Stimulated activated naive CD8-positive, alpha-beta T cell treated with anti-CD3 and anti-CD28 coated beads, Interleukin-15, amount 100 ng/mL, for 72 hours (primary cell): ENCODE data around the gene ABCC8.

Experiments
- ATAC-seq: fragments of 150-1000 bp; cut with Tn5 transposase; 2 replicates; pipeline ENCODE4 v1.10.0; 2021; ENCODE audit warnings: mild to moderate bottlenecking, moderate library complexity
- DNase-seq, 2 donors: peaks; one replicate each; pipeline ENCODE4 v3.0.0; 2021 to 2022
- H3K27ac Mint-ChIP-seq, 2 donors: one replicate each; pipeline ENCODE4 v1.8.0; 2022; ENCODE audit warnings: mild to moderate bottlenecking in 2 of 2, mixed read lengths in 2 of 2, moderate library complexity in 2 of 2
- H3K27me3 Mint-ChIP-seq: one replicate; pipeline ENCODE4 v1.8.0; 2022; ENCODE audit warnings: mixed read lengths
- H3K4me1 Mint-ChIP-seq: one replicate; pipeline ENCODE4 v1.8.0; 2022; ENCODE audit warnings: mild to moderate bottlenecking, mixed read lengths
- H3K4me3 Mint-ChIP-seq, 2 donors: one replicate each; pipeline ENCODE4 v1.8.0; 2022; ENCODE audit warnings: mild to moderate bottlenecking in 2 of 2, mixed read lengths in 2 of 2, moderate library complexity in 1 of 2
- H3K9me3 Mint-ChIP-seq, 2 donors: one replicate each; pipeline ENCODE4 v1.8.0; 2022; ENCODE audit warnings: mixed read lengths in 2 of 2

ABCC8 gene

GRCh38 chr11:17510507-17511206 is 34.0 kb upstream of the ABCC8 start:
- peaks cover 33% of the 10 kb centered on the region for H3K27me3 Mint-ChIP-seq
- DNase-seq, result no peak
- ATAC-seq, result no peak
- no peaks in the 10 kb centered on the region for H3K4me1 Mint-ChIP-seq
- no peaks in the 10 kb centered on the region for H3K9me3 Mint-ChIP-seq
- peak overlapping the region in 1 of 2 donors; percentile 35 for H3K27ac Mint-ChIP-seq
- H3K4me3 Mint-ChIP-seq, result no peak overlapping the region

GRCh38 chr11:17508791-17509190 is 32.1 kb upstream of the ABCC8 start:
- Mint-ChIP-seq H3K27ac (no peak overlapping the region), H3K4me1 (no peaks in the 10 kb centered on the region), H3K4me3 (no peak overlapping the region), H3K9me3 (no peaks in the 10 kb centered on the region), H3K27me3 (peaks cover 39% of the 10 kb centered on the region)
- DNase-seq, result no peak
- no peak for ATAC-seq

- Mint-ChIP-seq H3K27me3 (peaks cover 36% of the 10 kb centered on the region), H3K9me3 (no peaks in the 10 kb centered on the region), H3K4me3 (no peak overlapping the region), H3K4me1 (no peaks in the 10 kb centered on the region), H3K27ac (no peak overlapping the region)
- DNase-seq (no peak), ATAC-seq (no peak)
These were observed 31.7 kb upstream of the ABCC8 start for GRCh38 chr11:17508306-17508705.

DNA sequence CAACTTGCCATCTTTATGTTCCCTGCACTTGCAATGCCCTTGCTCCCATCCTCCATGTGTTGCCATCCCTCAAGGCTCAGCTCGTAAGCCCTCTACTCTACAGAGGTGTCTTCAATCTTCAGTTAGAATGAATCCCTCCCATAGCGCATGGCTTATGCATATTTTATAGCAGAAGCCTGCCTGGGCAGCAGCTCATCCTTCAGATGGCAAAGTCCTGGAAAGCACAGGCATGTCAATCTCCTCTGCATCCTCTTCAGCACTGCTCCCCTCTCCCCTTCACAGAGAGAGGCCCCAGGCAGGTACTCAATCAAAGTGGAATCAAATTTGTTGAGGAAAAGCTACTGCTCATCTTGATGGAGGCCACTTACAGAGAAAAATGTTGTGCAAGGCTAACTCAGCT is 31.1 kb upstream of the ABCC8 start:
- H3K27ac Mint-ChIP-seq, result no peak overlapping the region
- peaks cover 30% of the 10 kb centered on the region for H3K27me3 Mint-ChIP-seq
- H3K9me3 Mint-ChIP-seq, result no peaks in the 10 kb centered on the region
- no peak overlapping the region for H3K4me3 Mint-ChIP-seq
- H3K4me1 Mint-ChIP-seq, result no peaks in the 10 kb centered on the region
- no peak for DNase-seq
- ATAC-seq, result no peak

DNA sequence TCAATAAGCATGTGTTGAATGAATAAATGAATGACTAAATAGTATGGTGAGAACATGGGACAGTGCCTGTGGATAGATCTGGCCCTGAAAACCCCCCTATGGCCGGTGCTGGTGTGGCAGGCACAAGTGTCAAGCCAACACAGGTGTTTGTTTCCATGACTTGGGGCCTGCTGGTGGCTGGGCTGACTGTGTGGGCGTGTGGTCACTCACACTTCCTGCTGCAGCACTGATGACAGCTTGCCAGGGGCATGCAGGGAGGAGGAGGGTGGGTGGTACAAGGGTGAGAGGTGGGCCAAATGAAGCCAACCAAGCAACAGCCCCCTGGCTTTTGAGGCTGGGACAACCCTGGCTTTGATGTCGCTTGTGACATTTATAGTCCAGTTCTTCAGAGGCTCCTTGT is 30.3 kb upstream of the ABCC8 start:
- Mint-ChIP-seq H3K27me3 (peaks cover 26% of the 10 kb centered on the region), H3K27ac (no peak overlapping the region), H3K9me3 (no peaks in the 10 kb centered on the region), H3K4me1 (no peaks in the 10 kb centered on the region), H3K4me3 (no peak overlapping the region)
- DNase-seq, result no peak
- peak; percentile 22 for ATAC-seq

GRCh38 chr11:17506314-17506713 is 29.7 kb upstream of the ABCC8 start:
- peaks cover 26% of the 10 kb centered on the region for H3K27me3 Mint-ChIP-seq
- H3K4me3 Mint-ChIP-seq, result no peak overlapping the region
- DNase-seq (no peak), ATAC-seq (no peak)
- H3K4me1 Mint-ChIP-seq, result no peaks in the 10 kb centered on the region
- no peaks in the 10 kb centered on the region for H3K9me3 Mint-ChIP-seq
- no peak overlapping the region for H3K27ac Mint-ChIP-seq

GRCh38 chr11:17505146-17505545 is 28.5 kb upstream of the ABCC8 start:
- DNase-seq (no peak), ATAC-seq (no peak)
- Mint-ChIP-seq H3K4me3 (no peak overlapping the region), H3K4me1 (no peaks in the 10 kb centered on the region), H3K27ac (peak overlapping the region in 1 of 2 donors; percentile 82), H3K9me3 (no peaks in the 10 kb centered on the region), H3K27me3 (peaks cover 19% of the 10 kb centered on the region)

- H3K4me3 Mint-ChIP-seq, result no peak overlapping the region
- peak; percentile 76 to 79 for DNase-seq
- H3K27me3 Mint-ChIP-seq, result peaks cover 18% of the 10 kb centered on the region
- no peaks in the 10 kb centered on the region for H3K4me1 Mint-ChIP-seq
- H3K27ac Mint-ChIP-seq, result peak overlapping the region in 1 of 2 donors; percentile 82
- no peaks in the 10 kb centered on the region for H3K9me3 Mint-ChIP-seq
- ATAC-seq, result peak; percentile 74
These were observed 27.9 kb upstream of the ABCC8 start for GRCh38 chr11:17504330-17505107.

DNA sequence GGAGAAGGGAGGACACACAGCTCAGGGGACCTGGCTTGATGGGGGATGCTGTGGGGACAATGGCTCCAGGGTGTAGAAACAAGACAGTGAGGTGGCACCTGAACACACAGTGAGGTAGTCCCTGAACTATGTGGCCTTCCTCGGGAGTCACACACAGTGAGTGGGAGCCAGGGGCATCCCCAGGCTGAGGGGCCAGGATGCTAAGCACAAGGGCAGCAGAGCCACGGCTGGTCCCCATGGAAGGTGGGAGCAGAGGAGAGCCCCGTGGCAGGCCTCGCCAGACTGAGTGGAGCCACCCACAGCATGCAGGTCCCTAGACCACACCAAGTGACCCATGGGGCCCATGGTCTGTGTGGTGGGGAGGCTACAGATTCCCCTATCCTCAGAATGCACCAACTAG is 26.0 kb upstream of the ABCC8 start:
- DNase-seq (no peak), ATAC-seq (no peak)
- Mint-ChIP-seq H3K9me3 (no peaks in the 10 kb centered on the region), H3K27me3 (peaks cover 6% of the 10 kb centered on the region), H3K4me1 (no peaks in the 10 kb centered on the region), H3K27ac (no peak overlapping the region), H3K4me3 (no peak overlapping the region)

- DNase-seq (no peak), ATAC-seq (no peak)
- no peaks in the 10 kb centered on the region for H3K4me1 Mint-ChIP-seq
- H3K27me3 Mint-ChIP-seq, result peaks cover 6% of the 10 kb centered on the region
- no peak overlapping the region for H3K4me3 Mint-ChIP-seq
- H3K9me3 Mint-ChIP-seq, result no peaks in the 10 kb centered on the region
- H3K27ac Mint-ChIP-seq, result no peak overlapping the region
These were observed 24.0 kb upstream of the ABCC8 start for GRCh38 chr11:17500673-17501072.

- ATAC-seq (no peak), DNase-seq (no peak)
- H3K4me1 Mint-ChIP-seq, result no peaks in the 10 kb centered on the region
- H3K9me3 Mint-ChIP-seq, result no peaks in the 10 kb centered on the region
- no peak overlapping the region for H3K27ac Mint-ChIP-seq
- no peaks in the 10 kb centered on the region for H3K27me3 Mint-ChIP-seq
- no peak overlapping the region for H3K4me3 Mint-ChIP-seq
These were observed 21.8 kb upstream of the ABCC8 start for GRCh38 chr11:17498475-17498874.

DNA sequence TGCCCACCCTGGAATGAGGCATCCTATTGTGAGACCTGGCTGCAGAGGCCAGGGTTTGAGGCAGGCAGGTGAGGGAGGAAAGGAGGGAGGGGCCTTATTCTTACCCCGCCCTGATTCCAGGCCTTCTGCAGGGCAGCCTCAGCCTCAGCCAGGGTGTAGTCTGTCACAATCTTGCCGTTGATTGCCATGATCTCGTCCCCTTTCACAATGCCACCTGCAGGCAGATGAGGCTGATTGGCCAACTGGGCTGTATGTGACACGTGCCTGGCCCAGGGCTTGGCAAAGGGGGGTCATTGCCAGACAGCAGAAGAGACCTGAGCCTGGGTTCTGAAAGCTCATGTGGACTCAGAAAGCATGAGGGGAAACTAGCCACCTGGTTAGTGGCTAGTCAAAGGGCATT is 21.4 kb upstream of the ABCC8 start:
- Mint-ChIP-seq H3K27ac (no peak overlapping the region), H3K4me1 (no peaks in the 10 kb centered on the region), H3K27me3 (no peaks in the 10 kb centered on the region), H3K9me3 (no peaks in the 10 kb centered on the region), H3K4me3 (no peak overlapping the region)
- ATAC-seq (no peak), DNase-seq (no peak)

DNA sequence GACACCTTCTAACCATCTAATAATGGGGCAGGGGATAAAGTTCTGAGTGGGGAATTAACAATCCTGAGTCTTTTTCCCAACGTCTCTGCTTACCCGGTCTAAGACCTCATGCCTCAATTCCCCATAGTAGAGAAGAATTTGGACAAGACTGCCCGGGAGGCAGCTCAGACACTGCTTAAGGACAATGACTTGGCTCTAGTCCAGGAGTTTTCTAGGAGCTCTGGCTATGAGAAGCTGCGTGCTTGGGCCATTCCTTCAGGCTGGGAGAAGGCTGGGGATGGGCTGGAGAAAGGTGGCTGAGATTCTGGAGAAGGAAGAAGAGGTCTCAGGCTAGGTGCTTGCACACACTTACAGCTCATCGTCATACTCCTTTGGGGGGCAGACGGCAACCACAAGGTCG is 19.8 kb upstream of the ABCC8 start:
- no peak overlapping the region for H3K4me3 Mint-ChIP-seq
- no peaks in the 10 kb centered on the region for H3K27me3 Mint-ChIP-seq
- no peak for ATAC-seq
- DNase-seq, result no peak
- H3K4me1 Mint-ChIP-seq, result no peaks in the 10 kb centered on the region
- H3K27ac Mint-ChIP-seq, result no peak overlapping the region
- no peaks in the 10 kb centered on the region for H3K9me3 Mint-ChIP-seq

- ATAC-seq (no peak), DNase-seq (no peak)
- Mint-ChIP-seq H3K27me3 (no peaks in the 10 kb centered on the region), H3K9me3 (no peaks in the 10 kb centered on the region), H3K4me1 (no peaks in the 10 kb centered on the region), H3K4me3 (no peak overlapping the region), H3K27ac (no peak overlapping the region)
These were observed 17.4 kb upstream of the ABCC8 start for GRCh38 chr11:17494019-17494418.

GRCh38 chr11:17490938-17491337 is 14.3 kb upstream of the ABCC8 start:
- peak overlapping the region in 1 of 2 donors; percentile 51 for H3K27ac Mint-ChIP-seq
- no peaks in the 10 kb centered on the region for H3K9me3 Mint-ChIP-seq
- DNase-seq, result no peak

GRCh38 chr11:17490232-17490631 is 13.6 kb upstream of the ABCC8 start:
- ATAC-seq (no peak), DNase-seq (no peak)
- Mint-ChIP-seq H3K4me3 (no peak overlapping the region), H3K27me3 (peaks cover 7% of the 10 kb centered on the region), H3K27ac (no peak overlapping the region), H3K4me1 (no peaks in the 10 kb centered on the region), H3K9me3 (no peaks in the 10 kb centered on the region)

More at GRCh38 chr11:17490938-17491337, 14.3 kb upstream of the ABCC8 start:
- Mint-ChIP-seq H3K4me1 (no peaks in the 10 kb centered on the region), H3K4me3 (no peak overlapping the region), H3K27me3 (peaks cover 7% of the 10 kb centered on the region)
- ATAC-seq, result no peak
